Retina (tissue), 1 donor: ENCODE data around the gene ATXN10.
"Not testable (repeated sequence)": the region's sequence is repeated elsewhere in the genome, so short reads cannot be mapped to it uniquely, and the experiment has no call there.

Source experiments
- DNase-seq: peaks from one replicate; pipeline ENCODE4 v3.0.0-alpha.2; 2016

The ATXN10 gene

DNA sequence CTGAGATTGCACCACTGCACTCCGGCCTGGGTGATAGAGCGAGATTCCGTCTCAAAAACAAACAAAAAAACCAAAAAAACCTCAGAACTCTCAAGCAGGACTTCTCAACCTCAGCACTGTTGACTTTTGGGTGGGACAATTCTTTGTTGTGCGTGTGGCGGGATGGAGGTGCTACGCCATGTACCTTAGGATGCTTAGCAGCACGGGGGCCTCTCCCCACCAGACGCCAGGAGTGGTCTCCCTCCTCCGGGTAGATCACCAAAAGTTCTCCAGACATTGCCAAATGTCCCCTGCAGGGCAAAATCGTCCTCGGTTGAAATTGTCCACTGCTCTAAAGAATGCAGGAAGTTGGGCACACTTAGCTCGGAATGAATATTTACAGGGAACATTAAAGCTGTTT, 26.9 kb upstream of the ATXN10 start:
- no peak for DNase-seq

DNA sequence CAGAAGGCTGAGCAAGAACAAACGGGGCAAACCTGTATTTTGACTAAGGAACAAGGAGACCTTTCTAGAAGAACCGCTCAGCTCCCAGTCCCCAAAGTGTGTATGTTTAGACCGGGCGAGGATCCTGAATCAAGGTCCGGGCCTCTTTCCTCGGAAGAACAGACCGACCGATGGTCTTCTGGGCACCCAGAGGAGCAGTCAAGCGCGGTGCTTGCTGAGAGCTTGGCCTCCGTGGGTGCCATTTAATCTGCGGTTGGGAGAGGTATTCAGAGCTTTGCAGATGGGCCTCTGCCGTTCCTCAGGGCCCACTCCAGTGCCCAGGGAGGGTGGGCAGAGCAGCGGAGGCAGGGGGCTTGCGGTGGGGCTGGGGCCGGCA, 26.5 kb upstream of the ATXN10 start:
- no peak for DNase-seq

DNA sequence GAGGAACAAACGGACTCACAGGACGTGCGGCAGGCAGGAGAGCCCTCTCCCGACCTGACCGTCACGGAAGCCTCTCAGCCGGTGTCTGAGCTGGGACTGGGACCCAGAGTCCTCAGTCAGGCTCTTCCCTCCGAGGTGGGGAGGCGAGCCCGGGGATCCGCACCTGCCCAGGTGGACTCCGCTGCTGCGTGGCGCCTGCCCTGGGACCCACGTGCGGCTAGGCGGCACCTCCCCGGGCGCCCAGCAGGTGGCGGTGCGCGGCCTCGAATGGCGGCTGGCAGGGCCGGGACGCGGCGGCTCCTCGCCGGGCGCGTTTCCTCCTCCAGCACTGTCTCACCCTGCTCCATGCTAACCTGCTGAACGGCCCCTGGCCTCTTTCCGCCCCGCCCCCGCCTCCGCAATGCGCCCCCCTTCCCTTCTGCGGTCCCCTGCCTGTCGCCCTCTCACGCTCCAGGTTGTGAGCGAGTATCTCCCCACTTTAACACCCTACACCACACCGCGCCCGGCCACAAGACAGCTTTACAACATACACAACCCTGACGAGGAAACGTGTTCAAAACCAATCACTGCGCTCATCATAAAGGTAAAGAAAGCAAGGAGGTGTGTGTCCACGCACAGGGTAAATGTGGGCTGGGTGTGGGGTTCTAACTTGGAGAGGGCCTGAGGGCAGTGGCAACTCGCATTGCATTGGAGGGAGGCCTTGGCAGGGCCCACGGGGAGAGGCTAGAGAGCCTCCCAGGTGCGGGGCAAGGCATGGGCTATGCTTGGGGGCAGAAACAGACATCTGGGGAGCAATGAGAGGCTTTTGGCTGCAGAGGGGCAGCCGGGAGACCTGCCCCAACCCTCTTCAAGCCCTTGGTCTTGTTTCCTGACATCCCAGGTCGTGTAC, 25.9 kb upstream of the ATXN10 start:
- peak; percentile 84 for DNase-seq

DNA sequence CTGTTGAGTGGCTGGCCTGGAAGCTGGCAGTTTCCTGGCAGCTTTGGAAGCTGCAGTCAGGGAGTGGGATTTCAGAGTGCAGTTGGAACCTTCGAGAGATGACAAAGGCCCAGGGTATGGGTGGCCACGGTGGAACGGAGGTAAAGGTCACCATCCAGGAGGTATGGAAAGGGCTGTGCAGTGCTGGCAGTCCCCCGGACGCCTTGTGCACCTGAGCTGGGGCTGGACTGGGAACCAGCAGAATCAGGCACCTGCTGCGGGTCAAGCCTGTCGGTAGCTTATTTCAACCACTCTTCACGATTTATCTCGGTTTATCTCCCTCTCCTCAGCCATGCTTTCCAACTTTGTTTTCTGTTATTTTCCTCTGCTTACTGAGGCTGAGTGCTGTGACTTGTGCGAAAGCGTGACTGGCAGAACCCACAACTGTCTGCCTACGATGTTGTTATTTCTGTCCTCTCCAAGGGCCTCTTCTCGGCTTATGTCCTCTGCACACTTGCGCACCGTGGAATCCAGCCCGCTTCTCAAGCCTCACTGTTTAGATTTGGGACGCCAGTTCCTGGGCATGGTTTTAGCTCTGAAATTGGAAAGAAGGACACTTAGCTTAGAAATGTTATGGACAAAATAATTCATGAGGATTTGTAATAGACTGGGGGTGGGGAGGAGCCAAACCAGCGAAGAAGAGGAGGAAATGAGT, 24.0 kb upstream of the ATXN10 start:
- DNase-seq, result no peak

DNA sequence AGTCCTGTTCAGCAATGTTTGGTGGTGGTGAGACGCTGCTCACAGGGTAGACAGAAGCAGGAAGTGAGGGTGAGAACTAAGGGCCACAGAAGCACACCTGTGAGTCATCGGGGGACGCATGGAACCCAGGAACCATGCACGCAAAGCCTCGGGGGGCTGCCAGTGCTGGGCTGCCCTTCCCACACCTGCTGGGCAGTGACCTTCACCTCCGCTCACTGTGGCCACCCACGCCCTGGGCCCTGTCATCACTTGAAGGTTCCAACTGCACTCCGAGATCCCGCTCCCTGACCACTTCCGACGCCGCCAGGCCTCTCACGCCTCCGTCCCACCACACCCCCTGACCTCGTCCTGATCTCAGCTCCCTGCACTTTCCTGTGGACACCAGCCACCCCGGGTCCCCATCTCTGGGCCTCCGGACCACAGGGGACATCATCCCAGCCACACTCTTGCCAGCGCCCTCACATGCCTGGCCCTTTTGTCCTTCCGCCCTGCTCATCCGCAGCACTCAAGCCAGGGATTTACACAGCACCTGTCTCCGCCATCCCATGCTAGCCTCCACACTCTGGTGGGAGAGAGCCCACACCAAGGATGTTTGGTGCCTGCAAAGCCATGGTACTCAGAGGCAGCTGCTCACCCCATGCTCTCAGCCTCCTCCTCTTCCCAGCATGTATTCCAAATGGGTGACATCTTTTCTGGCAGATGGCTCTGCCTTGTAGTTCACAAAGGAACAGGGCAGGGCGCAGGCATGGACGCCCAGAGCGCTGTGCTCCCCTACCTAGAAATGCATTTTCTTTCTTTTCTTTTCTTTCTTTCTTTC, 23.1 kb upstream of the ATXN10 start:
- DNase-seq, result no peak

DNA sequence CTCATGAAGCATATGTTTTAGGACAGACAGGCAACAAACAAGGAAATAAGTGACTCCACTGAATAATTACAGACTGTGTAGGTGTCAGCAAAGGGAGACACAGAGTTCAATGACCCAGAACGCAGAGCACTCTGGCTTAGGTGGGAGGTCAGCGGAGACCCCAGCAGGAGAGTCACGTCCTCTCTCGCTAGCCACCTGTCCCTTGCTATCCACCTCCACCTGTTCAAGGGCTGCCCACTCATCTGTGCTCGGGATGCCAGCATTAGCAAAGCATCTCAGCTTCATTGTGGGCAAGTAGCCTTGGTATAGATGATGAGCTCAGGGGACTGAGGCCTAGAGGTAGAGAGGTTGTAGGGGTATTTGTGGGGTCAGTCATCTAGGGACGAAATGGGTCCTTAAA, 21.8 kb upstream of the ATXN10 start:
- no peak for DNase-seq

DNA sequence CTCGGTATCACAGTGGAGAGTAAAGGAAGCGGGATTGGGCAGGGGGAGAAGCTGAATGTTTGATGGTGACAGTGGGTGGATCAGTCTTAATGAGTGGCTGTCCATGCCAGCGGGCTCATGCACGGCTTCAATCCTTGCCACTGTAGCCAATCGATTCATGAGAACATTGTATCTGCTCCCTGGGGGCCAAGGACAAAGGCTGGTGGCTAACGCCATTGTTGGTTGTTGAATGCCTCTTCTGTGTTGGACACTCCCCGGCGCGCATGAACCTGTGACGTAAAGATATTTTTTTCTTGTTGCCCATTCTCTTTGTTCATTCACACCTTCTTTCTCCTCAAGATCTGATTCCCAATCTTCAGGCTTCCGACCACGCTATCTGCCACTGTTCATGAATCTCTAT, 20.9 kb upstream of the ATXN10 start:
- no peak for DNase-seq

DNA sequence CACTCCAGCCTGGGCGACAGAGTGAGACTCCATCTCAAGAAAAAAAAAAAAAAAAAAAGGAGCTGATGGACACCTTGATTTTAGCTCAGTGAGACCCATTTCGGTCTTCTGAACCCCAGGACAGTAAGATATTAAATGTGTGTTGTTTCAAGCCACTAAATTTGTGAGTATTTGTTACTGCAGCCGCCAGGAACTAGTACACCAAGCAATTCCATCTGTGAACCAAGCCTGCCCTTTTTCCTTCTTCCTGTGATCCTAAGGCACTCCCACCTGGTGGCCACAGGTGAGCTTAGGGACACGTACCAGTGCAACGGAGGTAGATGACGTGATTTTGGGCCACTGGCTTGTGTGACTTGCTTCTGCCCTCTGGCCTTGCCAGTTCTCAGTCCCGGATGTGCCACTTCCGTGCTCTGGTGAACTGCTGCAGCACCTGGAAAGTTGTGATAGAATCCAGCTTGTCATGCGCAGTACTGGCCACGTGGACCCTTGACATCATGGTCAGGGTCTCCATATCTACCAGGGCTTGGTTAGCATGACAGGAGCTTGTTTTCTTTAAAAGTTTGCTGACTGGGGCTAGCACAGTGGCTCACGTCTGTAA, 19.6 kb upstream of the ATXN10 start:
- no peak for DNase-seq

DNA sequence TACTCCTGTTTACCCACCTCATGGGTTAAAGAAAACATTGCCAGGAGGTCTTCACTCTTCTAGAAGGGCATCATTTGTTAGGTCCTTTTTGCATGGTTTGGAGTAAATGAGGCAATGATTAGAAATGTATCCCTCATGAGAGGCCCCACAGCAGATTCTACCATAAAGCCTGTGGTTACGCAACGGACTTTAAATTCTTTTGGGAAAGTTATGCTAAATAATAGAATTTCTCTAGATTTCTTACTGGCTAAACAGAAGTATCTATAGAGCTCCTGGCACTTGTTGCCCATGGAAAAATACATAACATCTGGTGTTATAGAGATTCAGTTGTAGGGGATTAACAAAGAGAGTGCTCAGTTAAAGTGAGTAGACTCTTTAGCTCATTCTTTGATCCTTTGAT, 15.1 kb upstream of the ATXN10 start:
- no peak for DNase-seq

DNA sequence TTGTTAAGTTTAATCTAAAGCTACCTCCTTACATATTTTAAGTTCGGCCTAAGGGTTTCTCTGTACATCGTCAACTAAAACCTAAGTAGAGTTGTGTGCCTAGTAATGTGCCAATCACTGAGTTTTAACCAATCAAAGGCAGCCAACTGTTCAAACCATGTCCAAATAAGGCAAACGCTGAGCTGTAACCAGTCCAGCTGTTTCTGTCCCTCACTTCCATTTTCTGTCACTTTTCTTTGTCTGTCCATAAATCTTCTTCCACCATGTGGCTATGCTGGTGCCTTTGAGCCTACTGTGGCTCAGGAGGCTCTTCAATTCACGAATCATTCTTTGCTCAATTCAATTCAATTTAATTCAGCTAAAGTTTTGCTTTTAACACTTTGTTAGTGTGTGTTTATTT, 13.9 kb upstream of the ATXN10 start:
- DNase-seq, result no peak

DNA sequence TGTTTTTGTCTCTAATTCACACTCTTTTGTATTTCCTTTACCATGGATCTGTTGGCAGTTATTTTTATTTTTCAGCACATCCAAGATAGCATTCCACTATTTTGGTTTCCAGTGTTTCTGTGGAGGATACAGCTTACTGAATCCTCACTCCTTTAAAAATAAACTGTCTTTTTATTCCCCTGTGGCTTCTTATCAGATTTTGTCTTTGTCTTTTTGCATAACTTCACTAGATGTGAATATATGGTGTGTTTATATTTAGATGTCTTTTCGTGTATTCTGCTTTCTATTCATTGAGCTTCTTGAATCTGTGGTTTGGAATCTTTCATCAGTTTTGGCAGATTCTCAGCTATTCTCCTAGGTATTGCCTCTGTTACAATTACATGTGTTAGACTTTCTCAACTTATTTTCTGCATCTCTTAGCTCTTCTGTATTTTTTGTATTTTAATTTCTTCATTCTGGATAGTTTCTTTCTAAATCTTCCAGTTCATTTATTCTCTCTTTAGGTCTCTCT, 7.4 kb upstream of the ATXN10 start:
- no peak for DNase-seq

DNA sequence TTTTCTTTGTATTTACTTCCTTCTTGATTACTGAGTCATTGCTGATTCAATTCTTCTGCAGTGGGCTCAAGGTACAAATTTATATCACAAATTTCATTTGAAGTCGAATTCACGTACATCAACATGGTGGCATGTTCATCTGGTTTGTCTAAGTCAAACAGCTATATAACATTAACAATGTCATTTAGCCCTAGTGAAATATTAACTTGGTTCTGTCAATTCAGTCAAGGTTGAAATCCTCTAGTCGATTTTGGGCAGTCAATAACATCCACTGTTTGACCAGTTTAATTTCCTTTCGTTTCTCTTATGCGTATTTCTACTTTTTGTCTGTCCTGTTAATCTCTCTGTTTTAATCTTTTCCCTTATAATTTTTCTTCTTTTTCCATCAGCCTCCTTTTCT, 4.1 kb upstream of the ATXN10 start:
- no peak for DNase-seq

DNA sequence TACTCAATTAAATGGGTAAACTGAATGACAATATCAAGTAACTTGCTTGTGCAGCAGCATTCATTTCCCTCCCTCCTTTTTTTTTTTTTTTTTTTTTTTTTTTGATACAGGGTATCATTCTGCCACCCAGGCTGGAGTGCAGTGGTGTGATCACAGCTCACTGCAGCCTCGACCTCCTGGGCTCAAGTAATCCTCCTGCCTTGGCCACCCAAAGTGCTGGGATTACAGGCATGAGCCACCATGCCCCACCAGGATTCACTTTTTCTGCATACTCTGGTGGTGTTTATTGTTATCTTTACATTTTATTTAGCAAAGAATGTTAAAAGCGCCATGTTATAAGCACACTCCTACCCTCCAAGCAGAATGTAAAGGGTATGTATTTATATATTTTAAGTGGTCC, 1.3 kb upstream of the ATXN10 start:
- DNase-seq, result not testable (repeated sequence)

DNA sequence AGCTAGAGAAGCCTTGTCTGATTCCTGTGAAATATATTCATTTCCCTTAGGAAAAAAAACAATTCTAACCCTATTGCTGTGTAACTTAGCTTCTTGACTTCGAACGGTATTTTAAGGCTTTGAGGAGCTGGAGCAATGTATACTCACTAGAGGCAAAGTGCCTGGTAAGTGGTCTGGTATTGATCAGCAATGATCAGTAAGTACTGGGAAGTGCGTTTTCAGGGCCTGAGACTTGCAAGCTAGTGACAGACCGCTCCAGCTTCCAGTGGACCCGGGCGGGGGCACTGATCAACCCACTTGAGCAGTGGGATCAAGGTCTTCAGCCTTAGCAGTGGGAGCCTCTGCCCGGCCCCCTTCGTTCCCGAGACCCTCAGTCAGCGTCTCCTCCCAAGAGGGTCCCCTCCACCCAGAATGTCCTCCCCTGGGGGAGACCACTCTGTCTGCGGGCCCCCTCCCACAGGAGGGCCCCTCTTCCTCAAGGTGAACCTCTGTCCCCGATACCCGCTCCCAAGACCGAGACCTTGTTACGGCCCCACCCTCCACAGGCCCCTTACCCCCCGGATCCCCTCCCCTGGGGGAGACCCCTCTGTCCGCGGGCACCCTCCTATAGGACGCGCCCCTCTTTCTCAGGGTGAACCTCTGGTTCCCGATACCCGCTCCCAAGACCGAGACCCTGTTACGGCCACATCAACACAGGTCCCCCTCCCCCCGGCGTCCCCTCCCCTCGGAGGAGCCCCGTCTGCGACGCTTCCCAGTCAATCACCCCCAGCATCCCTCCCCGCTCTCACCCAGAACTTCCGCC, 452 bp upstream of the ATXN10 start:
- peak; percentile 56 for DNase-seq

DNA sequence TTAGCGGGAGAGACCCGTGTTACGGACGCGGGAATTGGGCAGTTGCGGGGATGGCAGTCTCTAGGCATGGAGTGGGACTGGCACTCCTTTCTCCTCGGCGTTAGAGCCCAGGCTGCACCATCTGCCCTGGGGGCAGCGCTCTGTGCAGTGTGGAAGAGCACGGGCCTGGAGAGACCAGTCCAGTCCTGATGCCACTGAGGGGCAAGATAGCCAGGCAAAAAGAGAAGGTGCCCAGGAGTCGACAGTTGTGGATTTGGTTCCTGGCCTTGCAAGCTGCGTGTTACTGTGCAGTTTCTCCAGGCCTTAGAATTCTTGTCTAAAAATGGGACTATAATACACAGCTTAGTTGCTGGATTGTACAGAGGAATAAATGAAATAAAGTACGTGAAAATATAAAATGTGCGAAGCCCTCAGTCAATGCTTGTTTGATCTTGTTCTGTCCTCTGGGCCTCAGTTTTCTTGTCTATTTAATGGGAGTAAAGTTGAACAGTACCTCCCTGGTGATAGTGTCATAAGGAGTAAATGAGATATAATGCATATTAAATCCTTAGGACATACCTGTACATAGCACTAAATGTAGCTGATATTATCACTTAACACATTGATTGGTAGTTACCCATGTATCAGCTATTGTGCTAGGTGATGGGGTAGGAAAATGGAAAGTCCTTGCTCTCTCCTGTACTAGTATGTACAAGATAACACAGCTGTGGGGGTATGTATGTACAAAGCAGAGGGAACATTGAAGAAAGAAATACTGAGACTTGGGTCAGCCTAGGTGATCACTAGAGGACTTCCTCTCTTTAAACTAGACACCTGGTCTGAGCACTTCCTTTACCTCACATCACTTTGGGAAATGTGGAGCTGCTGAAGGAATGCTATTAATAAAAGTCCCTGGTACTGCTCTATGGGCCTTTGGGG, 1.2 kb downstream of the ATXN10 start:
- no peak for DNase-seq

DNA sequence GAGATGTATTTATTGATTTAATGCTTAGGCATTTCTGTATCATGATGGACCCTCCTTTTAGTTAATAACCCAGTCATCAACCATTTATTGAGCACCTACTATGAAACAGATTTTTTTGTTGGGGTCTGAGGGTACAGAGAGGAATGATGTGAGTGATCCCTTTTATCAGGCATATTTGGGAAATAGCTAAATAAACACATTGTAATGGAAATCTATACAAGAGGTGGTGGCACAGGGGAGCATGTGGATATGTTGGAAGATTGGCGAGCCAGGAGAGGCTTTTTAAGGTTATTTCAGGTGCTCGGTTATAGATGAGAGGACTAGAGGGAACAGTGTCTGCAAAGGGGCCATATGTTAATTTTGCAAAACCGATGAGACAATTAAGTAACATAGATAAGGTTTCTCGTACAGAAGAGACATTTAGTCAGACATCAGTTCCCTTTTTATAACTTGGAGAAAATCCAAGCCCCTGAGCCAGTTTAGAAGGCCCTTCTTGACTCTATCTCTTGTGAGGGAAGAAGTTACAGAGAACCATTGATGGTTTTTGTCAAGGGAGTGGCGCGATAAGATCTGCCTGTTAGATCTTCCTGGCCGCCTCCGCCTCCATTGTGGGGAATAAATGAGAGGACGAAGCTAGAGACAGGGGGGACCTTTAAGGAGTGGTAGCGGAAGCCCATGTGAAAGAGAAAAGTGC, 2.0 kb downstream of the ATXN10 start:
- no peak for DNase-seq

DNA sequence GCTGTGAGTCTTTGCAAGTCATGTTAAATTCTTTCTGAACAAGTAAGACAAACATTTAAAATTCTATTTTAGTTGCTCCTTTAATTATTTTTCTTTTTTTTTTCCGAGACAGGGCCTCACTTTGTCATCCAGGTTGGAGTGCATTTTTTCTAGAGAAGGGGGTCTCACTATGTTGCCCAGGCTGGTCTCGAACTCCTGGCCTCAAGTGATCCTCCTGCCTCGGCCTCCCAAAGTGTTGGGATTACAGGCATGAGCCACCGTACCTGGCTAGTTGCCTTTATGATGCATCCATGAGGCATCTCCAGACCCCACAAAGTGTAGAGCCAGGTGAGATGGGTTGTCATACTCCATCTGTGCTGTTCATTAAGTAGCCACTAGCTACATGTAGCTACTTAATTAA, 4.4 kb downstream of the ATXN10 start:
- no peak for DNase-seq

DNA sequence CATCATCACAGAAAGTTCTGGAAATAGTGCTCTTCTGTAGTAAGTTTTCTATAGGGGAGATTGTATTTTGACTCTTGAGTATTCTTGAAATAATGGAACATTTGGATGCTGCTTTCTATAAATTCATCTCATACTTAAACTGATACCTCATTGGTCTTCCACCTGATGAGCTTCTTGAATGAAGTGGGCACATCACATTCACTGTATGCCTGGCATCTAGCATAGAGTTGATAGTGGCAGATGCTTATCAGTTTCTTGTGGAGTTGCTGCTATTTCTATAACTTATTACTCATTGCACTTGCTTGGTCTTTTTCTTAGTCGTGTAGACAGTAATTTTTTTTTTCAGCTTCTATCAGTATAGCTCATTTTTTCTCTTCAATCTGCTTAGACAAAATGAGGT, 5.4 kb downstream of the ATXN10 start:
- DNase-seq, result no peak

DNA sequence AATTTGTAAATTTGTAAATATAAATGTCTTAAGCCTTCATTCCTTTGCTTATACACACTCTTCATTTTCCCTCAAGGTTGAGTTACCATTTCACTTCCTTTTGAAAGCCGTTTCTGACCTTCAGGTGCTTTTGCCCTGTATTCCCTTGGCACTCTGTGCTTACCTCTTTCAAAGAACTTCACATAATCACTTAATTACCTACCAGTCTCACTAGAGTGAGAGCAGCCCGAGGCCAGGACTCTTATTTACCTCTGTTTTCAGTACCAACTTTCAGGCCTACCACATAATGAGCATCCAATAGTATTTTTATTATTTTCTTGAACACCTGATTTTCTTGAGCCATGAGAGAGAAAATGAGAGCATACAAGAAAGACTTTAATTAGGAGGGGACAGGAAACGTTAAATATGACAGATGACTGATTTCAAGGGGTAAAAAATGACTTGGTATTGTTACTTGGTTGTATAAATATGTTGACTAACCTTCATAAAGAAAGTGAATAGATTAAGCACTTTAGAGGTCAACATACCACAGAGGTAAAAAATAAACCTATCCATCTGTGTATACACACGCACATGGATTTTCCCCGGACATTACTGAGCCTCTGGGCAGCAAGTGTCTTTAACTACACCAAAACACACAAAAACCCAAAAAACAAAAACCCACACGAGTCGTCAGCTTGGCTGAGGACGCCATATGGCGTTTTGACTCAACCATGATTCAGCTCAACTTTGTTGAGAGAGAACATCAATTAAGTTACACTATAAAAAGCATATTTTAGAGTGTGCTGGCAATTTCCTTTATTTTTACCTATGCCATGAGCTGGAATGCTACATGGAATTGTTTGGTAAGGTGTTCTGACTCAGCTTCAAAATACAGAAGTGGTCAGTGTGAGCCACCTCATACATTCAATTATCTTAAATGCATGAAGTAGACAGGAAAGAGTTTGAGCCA, 7.6 kb downstream of the ATXN10 start:
- DNase-seq, result no peak
